ENCODE measurements around the gene DNAH14.

Gene DNAH14

DNA sequence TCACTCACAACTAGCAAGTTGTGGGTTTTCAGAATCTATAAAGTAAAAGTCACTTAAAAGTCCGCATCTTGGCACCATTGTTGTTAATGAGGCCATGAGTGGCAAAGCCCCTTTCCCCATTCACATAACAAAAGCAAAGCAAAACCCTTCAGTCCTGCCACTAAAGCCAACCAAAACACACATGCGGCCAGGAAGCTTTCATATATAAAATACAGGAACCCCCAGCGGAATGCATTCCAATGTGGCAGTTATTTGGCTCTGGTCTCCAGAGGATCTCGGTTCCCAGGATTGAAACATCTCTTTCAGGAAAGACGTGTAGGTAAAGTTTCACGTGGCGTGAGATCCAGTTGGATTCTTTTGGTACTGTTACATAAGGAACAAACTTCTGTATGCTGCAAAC is 500.8 kb downstream of the DNAH14 start:
- DNase-seq, result no peak
- in situ Hi-C loops (cut with MboI; ENCODE audit: low pct_unique_long_range_greater_than_20kb, low sequenced_read_pairs), result no loop called here

DNA sequence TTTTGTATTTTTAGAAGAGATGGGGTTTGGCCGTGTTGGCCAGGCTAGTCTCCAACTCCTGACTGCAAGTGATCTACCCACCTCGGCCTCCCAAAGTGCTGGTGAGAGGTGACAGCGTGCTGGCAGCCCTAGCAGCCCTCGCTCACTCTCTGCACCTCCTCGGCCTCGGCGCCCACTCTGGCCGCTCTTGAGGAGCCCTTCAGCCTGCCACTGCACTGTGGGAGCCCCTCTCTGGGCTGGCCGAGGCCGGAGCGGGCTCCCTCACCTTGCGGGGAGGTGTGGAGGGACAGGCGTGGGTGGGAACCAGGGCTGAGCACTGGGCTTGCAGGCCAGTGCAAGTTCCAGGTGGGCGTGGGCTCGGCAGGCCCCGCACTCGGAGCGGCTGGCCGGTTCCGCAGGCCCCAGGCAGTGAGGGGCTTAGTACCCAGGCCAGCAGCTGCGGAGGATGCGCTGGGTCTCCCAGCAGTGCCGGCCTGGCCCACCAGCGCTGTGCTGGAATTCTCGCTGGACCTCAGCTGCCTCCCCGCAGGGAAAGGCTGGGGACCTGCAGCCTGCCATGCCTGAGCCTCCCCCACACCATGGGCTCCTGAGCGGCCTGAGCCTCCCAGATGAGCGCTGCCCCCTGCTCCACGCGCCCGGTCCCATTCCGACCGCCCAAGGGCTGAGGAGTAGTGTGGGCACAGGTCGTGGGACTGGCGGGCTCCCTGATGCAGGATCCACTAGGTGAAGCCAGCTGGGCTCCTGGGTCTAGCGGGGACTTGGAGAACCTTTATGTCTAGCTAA is 501.8 kb downstream of the DNAH14 start:
- DNase-seq, result no peak
- in situ Hi-C loops (cut with MboI; ENCODE audit: low pct_unique_long_range_greater_than_20kb, low sequenced_read_pairs), result no loop called here

DNA sequence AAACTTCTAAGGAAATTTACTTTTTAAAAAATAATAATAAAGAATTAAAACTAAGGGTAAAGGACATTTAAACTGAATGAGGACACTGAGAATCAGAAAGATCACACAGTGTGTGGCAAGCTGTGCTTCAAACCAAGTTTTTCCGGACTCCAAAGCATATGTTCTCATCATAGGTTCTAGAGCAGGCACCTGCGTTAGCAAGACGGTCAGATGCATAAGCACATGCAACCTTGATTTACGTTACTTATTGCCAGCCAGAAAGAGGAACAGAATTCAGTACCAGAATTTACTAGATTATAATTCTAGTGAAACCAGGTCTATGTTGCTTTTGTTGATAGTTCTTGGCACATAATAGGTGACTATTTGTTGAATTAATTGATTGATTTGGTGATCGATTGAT is 504.6 kb downstream of the DNAH14 start:
- DNase-seq, result no peak
- in situ Hi-C loops (cut with MboI; ENCODE audit: low pct_unique_long_range_greater_than_20kb, low sequenced_read_pairs), result no loop called here

DNA sequence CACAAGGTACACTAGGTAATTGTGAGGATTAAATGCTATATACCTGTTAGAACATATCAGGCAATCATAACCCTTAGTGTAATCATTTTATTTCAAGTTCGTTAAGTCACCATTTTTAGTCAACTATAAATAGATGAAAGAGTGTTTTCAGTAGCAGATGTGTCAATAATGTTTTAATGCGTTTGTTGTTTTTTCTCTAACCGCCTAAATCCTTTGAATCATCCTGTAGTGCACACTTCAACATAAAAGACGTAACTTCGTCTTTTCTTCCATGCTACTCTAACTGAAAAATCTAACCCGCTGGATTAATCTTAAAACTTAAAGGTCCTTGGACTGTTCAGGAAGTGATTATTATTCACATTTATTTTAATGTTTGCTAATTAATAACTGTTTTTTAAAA is 505.6 kb downstream of the DNAH14 start:
- in situ Hi-C loops (cut with MboI; ENCODE audit: low pct_unique_long_range_greater_than_20kb, low sequenced_read_pairs), result no loop called here
- DNase-seq, result no peak

DNA sequence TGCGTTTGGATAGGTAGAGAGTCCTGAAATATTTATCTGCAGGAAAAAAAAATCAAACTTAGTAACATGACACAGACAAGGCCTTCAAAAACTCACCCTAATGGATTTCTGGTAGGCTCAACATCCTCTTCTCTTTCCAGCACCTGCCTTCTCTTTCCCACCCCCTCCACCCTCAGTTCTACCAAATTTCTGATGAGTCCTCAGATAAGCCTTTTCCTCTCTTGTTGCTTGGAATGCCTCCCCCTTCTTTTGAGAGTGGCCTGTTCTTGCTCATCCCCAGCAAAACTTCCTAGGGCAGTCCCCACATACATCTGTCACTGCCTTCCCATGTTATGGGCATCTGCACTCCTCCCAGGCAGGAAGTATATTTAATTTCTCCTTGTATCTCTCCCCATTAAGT is 506.0 kb downstream of the DNAH14 start:
- in situ Hi-C loops (cut with MboI; ENCODE audit: low pct_unique_long_range_greater_than_20kb, low sequenced_read_pairs), result no loop called here

DNA sequence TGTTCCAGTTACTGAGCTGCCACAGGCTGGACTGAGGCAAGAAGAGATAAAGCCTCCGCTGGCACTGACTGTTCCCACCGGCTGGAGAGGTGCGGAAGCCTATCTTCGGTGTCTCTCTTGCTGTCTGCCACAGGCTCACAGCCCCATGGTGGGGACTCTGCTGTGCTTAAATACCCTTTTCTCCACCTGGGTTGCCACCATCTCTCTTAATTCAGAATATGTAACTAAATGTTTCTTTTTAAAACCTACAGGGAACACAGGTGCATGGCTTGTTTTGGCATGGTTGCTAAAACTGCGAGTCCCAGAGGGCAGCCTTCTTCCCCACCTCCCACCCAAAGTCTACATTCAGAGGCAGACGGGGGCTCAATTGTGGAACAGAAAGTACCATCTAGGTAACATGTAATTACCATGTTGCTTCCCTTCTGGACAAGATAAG is 506.5 kb downstream of the DNAH14 start:
- no peak for DNase-seq
- in situ Hi-C loops (cut with MboI; ENCODE audit: low pct_unique_long_range_greater_than_20kb, low sequenced_read_pairs), result no loop called here

More for the DNA sequence above, 506.0 kb downstream of the DNAH14 start:
- DNase-seq, result no peak

DNA sequence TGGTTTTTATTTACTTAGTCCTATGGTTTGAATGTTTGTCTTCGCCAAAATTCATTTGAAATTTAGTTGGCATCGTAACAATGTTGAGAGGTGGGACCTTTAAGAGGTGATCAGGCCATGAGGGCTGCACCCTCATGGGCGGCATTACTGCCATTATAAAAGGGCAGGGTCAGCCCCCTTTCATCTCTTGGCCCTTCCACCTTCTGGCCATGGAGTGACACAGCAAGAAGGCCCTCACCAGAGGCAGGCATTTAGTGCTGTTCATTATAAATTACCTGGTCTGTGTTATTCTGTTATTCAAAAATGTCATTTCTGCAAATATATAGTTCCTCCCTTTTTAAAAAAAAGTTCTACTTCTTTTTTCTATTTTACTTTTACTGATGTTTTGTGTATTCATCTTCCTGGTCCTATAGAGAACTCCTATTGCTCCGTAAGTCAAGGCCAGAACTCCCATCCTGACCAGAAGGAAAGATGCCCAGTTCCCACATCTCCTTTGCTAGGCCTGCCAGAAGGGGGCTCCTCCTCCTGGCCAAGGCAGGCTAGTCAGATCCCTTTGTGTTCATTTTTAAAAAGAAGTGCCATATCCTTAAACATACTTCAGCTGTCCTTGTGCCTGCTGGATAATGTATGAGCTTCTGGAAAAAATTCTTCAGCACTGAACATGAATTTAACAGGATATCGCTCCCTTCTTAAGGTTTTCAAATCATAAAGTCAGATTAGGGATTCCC is 508.4 kb downstream of the DNAH14 start:
- in situ Hi-C loops (cut with MboI; ENCODE audit: low pct_unique_long_range_greater_than_20kb, low sequenced_read_pairs), result no loop called here
- DNase-seq, result peak; percentile 22

DNA sequence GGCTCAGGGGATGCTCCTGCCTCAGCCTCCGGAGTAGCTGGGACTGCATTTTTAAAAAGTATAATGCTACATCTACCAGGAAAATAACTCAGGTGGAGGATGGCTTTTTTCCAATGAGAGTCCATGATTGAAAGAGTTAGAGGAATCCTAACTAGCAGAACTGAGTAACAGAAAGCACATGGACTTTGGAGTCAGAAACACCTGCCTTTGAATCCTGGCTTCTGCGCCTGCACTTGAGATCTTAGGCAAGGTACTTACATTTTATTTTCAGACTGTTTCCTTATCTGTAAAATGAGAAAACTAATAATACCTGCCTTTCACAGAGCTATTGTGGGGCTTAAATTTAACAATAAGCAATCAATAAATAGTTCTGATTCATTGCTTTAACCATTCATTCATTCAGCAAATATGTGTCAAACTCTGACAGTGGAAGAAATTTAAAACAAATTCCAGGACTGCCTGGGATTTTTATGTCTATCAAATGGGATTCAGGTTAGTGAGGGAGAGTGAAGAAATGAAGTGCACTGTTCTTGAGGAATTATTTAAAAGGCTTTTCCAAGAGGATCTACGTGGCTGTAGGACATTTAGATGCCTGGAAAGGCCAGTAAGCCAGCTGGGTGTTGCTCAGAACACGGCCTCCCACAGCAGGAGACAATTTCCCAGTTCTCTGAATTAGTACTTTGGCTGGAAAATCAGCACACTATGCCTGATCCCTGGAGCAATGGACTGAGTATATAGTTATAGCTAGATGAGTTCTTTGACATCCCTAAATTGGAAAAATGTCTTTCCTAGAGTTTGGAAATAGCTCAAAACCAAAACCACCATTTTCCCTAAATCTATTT is 511.1 kb downstream of the DNAH14 start:
- no peak for DNase-seq
- in situ Hi-C loops (cut with MboI; ENCODE audit: low pct_unique_long_range_greater_than_20kb, low sequenced_read_pairs), result no loop called here

DNA sequence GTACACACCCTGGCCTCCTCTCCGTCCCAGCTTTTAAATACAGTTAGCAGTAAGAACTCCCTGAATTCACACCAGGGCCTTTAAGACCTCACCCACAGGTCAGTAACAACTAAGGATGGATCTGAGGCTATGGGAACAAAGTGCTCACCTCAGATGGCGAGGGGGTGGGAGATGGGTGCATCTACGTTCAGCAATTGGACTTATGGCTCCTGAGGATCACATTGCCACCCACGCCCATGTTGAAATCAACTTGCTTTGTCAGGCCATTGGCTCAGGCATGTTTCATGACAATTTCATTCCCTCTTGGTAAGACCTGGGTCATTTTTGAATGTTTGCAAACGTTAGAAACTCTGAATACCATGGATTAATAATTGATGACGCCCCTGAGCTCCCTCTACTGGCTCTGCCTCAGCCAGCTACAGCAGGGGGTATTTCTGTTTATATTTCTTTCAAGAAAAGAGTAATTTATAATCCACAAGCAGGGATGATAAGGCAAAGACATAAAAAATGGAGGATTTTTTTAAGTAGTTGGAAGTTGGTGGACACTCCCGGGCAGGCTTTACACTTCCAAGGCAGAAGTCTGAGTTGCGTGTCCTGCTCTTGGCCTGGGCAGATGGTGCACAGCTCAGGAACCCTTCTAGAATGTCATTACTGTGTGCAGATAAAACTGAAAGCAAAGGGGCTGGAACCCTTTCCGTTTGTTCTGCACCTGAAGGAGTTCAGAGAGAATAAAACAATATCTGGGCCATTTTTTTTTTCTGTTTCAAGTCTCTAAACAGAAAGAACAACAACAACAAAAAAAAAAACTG is 512.0 kb downstream of the DNAH14 start:
- in situ Hi-C loops (cut with MboI; ENCODE audit: low pct_unique_long_range_greater_than_20kb, low sequenced_read_pairs), result no loop called here
- DNase-seq, result no peak

DNA sequence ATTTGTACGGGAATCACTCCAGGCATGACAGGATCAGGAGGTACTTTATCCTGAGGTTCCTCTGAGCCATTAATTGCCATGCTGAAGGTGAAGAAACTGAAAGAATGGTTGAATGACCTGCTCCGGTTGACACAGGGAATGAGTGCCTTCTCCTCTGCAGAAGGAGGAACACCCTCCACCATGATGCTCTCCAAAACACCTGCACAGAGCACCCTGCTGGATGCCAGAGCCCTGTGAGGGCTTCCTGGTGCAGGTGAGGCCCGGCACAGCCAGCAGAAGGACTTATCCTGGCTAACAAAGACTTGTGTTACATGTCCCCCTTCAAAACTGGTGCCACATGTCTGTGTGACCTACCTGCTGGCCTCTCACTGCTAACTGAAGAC is 512.6 kb downstream of the DNAH14 start:
- in situ Hi-C loops (cut with MboI; ENCODE audit: low pct_unique_long_range_greater_than_20kb, low sequenced_read_pairs), result no loop called here

DNA sequence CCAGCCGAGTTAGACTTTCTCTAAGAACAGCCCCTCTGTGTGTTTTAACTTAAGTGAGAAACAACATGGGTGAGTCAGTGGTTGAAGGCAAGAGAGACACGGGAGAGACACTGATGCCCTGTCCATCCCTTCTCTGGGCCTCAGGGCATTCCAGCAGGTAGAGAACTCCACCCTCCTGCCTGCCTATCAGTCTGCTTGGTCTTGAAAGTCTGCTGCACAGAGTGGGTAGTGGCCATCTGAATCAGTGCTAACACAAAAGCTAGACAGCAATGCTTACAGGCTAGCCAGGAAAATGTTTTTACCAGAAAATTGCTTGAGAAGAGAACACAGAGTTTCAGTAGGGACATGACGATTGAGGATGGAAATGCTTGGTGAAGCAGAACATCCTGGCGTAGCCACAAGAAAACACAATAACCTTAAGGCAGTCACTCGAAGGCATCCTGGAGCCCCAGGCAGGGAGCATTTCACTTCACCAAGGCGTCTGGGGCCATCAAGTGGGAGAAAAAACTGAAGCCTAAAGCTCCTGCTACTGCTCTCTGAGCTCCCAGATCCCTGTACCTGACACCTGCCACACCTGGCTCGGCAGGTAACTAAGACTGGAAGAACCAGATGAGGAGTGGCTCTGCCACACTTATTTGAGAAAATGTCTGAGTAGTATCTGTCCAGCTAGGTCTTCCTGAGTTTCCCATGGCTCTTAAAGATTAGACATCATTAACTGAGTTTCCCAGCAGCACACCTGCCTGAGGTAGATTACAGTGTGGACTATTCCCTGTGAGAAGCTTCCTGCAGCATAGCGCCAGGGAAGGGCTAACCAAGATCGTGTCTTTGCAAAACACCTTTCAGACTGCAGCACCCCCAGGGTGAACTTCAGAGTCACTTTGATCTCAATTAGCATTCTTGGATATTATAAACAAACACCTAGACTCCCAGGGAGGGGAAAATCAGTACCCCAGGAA is 516.4 kb downstream of the DNAH14 start:
- no peak for DNase-seq
- in situ Hi-C loops (cut with MboI; ENCODE audit: low pct_unique_long_range_greater_than_20kb, low sequenced_read_pairs), result no loop called here

More for the DNA sequence above, 512.6 kb downstream of the DNAH14 start:
- DNase-seq, result no peak

DNA sequence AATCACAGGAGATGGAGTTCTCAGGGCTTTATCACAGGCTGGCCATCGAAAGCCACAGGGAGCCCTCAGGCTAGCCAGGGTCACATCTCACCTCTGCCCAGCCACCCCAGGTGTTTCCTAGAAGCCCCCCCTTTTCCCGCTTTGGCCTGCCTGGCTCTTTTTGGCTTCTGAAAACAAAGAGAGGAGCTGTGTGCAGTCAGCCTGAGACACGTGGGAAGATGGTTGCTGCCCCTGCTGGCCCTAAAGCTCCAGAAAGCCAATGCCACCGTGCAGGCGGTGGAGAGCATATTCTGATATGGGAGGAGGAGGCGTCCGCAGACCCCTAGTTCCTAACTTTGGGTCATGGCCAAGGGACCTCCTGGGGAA is 517.1 kb downstream of the DNAH14 start:
- in situ Hi-C loops (cut with MboI; ENCODE audit: low pct_unique_long_range_greater_than_20kb, low sequenced_read_pairs), result no loop called here
- DNase-seq, result no peak

DNA sequence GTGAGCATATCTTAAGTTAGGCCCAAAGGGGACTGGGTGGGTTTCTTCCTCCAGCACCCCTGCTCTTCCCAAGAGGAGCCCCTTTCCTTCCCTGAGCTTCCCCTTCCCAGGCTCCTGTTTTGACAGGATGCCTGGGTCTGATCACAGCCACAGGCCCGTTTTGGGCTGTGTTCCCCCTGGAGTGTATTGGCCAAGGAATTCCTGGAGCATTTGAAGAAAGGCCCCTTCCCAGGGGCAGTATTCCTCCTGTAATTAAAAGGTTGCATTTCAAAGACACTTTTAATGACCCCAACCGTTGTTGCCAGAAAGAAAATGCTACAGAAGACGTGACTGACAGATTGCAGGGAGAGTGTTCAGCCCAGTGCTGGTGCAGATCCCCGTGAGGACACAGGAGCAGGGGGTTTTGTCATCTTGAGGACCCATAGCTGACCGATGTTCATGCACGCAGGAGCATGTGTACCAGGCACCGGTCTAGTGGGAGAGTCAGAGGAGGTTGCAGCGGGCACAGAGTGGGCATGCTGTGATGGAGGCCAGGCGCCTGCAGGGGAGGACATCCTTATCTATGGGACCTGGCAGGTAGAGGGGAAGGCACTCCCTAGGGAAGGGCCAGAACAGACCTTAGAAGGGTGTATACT is 517.6 kb downstream of the DNAH14 start:
- in situ Hi-C loops (cut with MboI; ENCODE audit: low pct_unique_long_range_greater_than_20kb, low sequenced_read_pairs), result no loop called here
- no peak for DNase-seq

DNA sequence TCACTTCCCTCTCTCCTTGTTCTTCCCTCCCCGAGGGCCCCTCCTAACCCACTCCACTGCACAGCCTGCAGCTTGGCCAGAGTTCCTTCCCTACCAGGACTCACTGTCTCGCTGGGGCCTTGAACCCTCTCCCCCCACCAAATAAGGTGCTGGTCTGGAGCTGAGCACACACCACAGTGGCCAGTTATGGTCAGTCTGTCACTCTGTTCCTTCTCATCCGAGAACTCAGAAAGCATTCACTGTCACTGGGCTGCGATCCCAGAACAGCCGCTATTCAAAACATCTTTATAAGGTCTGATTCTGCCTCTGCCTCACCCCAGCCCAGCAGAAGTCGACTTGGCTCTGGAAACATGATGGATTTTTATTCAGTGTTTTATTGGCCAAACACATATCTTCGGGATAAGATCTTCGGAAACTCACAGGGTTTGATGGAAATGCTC is 518.2 kb downstream of the DNAH14 start:
- in situ Hi-C loops (cut with MboI; ENCODE audit: low pct_unique_long_range_greater_than_20kb, low sequenced_read_pairs), result no loop called here
- no peak for DNase-seq

DNA sequence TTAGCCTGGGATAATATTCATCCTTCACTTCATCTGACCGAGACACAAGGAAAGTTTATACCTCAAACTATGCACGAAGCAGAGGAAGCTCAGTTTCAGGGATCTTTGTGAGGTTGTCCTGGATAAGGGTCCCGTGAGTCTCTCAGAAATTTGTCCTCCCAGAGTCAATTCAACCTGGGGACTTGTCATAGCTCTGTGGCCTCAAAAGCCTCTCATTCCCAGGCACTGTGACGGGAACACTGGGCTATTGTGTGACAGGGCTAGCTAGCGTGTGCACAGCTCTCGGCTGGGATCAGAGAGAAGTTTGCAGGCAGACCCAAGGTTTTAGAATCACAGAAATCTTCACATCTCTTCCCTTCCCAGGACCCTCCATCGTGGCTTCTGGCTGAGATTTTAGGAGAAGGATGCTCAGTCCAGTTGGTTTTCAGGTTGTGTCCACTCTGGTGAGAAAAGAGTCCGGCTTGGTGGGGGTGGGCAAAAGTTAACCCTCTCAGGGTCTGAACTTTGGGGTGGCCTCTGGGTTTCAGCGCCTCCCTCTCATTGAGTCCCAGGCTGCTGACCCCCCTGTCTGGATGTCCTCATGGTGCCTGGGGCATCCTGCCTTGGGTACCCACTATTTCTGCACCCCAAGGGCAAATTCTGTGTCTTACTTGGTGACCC is 518.8 kb downstream of the DNAH14 start:
- DNase-seq, result no peak
- in situ Hi-C loops (cut with MboI; ENCODE audit: low pct_unique_long_range_greater_than_20kb, low sequenced_read_pairs), result no loop called here

Measured in KBM-7 (cell line).